Mucosa of stomach (tissue), 1 donor: Measurements from ENCODE around the gene RTL1.

Source experiments
- H3K27me3 ChIP-seq: one replicate; pipeline ENCODE4 v1.7.0; 2013; ENCODE audit warnings: mild to moderate bottlenecking, low read length; ENCODE audit not compliant: control insufficient read depth, insufficient read depth
- H3K36me3 ChIP-seq: one replicate; pipeline ENCODE4 v1.7.0; 2013; ENCODE audit warnings: low read length; ENCODE audit not compliant: control insufficient read depth, insufficient read depth
- H3K4me1 ChIP-seq: one replicate; pipeline ENCODE4 v1.7.0; 2013; ENCODE audit warnings: mild to moderate bottlenecking, low read length; ENCODE audit not compliant: control insufficient read depth, insufficient read depth
- H3K4me3 ChIP-seq: one replicate; pipeline ENCODE4 v1.7.0; 2013; ENCODE audit warnings: low read length
- H3K9ac ChIP-seq: one replicate; pipeline ENCODE4 v1.7.0; 2013; ENCODE audit warnings: mild to moderate bottlenecking, low read length, moderate library complexity
- H3K9me3 ChIP-seq: one replicate; pipeline ENCODE4 v1.7.0; 2013; ENCODE audit warnings: mild to moderate bottlenecking, low read length, moderate library complexity; ENCODE audit not compliant: control insufficient read depth
- donor health status: Pancreatic carcinoma.

Gene RTL1

DNA sequence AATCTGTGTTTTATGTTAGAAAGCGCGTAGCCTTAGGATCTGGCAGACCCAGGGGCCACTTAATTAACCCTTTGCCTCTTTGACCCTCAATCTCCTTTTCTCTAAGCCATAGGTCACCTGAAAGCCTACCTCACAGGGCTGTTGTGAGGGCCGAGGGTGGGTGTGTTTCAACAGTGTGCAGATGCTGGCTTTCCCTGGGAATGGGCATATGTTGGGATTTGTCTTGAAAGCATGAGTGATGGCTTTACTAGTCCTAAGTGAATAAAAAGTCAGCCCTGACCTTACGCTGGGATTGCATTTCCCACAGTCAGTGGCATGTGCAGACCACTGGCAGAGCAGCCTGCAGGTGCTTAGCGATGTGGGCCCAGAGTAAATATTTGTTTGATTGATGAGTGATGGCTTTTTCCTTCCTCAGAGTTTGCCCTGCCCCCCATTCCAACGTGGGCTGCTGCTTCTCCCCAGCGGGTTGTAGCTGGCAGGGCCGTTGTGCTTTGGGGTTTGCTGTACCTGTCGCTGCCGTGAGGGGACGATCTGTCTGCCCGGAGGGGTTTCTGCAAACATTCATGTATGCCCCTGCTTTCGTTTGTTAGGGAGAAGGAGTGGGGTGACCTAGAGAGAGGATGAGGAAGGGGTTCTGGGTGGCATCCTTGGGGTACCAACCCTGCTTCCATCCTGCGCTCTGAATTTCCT, 46.1 kb downstream of the RTL1 start:
- no peaks in the 10 kb centered on the region for H3K4me1 ChIP-seq
- no peak overlapping the region for H3K4me3 ChIP-seq
- no peaks in the 10 kb centered on the region for H3K36me3 ChIP-seq
- peaks cover 3% of the 10 kb centered on the region for H3K27me3 ChIP-seq
- no peaks in the 10 kb centered on the region for H3K9me3 ChIP-seq
- no peak overlapping the region for H3K9ac ChIP-seq

- Histone ChIP-seq H3K4me3 (no peak overlapping the region), H3K36me3 (no peaks in the 10 kb centered on the region), H3K27me3 (peaks cover 3% of the 10 kb centered on the region), H3K4me1 (no peaks in the 10 kb centered on the region), H3K9ac (no peak overlapping the region), H3K9me3 (no peaks in the 10 kb centered on the region)
Measured at GRCh38 chr14:100856056-100856950, 47.2 kb downstream of the RTL1 start.

DNA sequence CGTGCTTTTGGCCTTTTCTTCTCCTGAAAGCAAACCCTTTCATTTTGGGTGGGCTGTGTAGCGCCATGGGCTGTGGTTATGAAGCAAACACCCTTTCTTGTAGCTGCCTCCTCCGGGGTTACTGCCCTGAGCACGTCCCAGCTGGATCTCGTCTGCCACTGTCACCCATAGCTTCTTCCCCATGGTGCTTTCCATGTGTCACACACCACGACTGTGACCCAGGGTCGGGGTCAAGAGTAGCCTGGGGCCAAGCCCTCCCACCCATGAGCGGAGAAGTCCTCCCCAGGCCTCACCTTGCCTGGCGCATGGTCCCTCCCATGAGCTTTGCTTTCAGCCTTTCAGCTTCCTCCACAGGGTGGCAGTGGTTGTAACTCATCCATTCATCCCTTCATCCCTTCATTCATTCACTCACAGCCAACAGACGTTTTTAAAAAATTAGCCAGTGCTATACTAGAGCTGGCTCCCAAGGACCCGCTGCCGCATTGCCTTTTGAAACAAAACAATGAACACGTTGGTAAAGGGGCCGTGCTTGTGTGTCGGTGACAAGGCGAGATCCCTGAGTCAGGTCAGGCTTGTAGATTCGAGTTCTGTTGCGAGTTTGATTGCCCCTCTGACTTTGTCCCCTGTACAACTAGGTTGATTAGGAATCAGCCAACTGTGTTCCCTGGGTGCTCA, 48.1 kb downstream of the RTL1 start:
- peaks cover 3% of the 10 kb centered on the region for H3K27me3 ChIP-seq
- H3K36me3 ChIP-seq = no peaks in the 10 kb centered on the region
- H3K9me3 ChIP-seq = no peaks in the 10 kb centered on the region

DNA sequence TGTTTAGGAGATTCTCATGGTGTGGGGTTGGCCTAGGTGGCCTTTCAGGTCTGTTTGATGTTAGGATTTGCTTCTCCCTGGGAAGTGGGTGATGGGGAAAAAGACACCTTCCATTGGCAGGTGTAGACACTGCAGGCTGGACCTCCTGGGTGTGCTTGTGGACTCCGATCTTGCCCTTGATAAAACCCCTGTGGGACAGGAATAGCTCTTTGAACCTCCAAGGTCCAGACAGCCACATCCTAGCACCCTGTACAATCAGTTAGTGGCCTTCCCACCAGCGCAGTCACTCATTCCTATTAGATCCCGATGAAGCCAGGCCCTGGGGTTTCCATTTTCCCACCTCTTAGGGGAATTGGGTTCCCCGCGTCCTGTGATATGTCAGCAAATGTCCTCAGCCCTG, 49.1 kb downstream of the RTL1 start:
- no peaks in the 10 kb centered on the region for H3K4me1 ChIP-seq
- peaks cover 3% of the 10 kb centered on the region for H3K27me3 ChIP-seq
- H3K4me3 ChIP-seq = no peak overlapping the region
- H3K9ac ChIP-seq = no peak overlapping the region
- H3K36me3 ChIP-seq = no peaks in the 10 kb centered on the region
- no peaks in the 10 kb centered on the region for H3K9me3 ChIP-seq

More for the DNA sequence above, 48.1 kb downstream of the RTL1 start:
- Histone ChIP-seq H3K4me3 (no peak overlapping the region), H3K4me1 (no peaks in the 10 kb centered on the region), H3K9ac (no peak overlapping the region)

GRCh38 chr14:100851946-100852620, 51.4 kb downstream of the RTL1 start:
- no peak overlapping the region for H3K9ac ChIP-seq
- no peaks in the 10 kb centered on the region for H3K4me1 ChIP-seq
- no peaks in the 10 kb centered on the region for H3K27me3 ChIP-seq
- H3K9me3 ChIP-seq = no peaks in the 10 kb centered on the region
- H3K4me3 ChIP-seq = no peak overlapping the region
- no peaks in the 10 kb centered on the region for H3K36me3 ChIP-seq

DNA sequence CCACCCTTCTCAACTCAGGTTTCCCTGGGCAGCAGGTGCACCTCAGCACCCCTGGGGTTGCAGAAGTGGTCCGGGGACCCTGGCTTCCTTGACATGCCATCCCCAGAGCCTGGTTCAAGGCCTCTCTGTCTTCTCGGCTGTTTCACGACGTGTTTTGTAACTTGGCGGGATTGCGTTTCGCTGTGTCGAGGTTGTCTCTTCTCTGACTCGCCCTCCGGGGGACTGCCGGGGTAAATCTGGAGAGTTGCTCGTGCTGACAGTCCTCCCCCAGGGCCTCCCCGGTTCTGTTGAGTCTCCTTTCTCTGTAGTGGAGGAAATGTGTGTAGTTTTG, 52.0 kb downstream of the RTL1 start:
- H3K9ac ChIP-seq = no peak overlapping the region
- H3K27me3 ChIP-seq = no peaks in the 10 kb centered on the region
- H3K36me3 ChIP-seq = no peaks in the 10 kb centered on the region
- H3K4me1 ChIP-seq = no peaks in the 10 kb centered on the region
- no peak overlapping the region for H3K4me3 ChIP-seq
- no peaks in the 10 kb centered on the region for H3K9me3 ChIP-seq

- H3K9ac ChIP-seq = no peak overlapping the region
- no peaks in the 10 kb centered on the region for H3K36me3 ChIP-seq
- no peaks in the 10 kb centered on the region for H3K4me1 ChIP-seq
- H3K9me3 ChIP-seq = no peaks in the 10 kb centered on the region
- H3K27me3 ChIP-seq = no peaks in the 10 kb centered on the region
- H3K4me3 ChIP-seq = no peak overlapping the region
Measured at GRCh38 chr14:100850841-100851585, 52.5 kb downstream of the RTL1 start.

- Histone ChIP-seq H3K36me3 (no peaks in the 10 kb centered on the region), H3K27me3 (no peaks in the 10 kb centered on the region), H3K4me3 (no peak overlapping the region), H3K4me1 (no peaks in the 10 kb centered on the region), H3K9me3 (no peaks in the 10 kb centered on the region), H3K9ac (no peak overlapping the region)
Measured at GRCh38 chr14:100849115-100849781, 54.3 kb downstream of the RTL1 start.

- Histone ChIP-seq H3K9ac (no peak overlapping the region), H3K27me3 (no peaks in the 10 kb centered on the region), H3K4me3 (no peak overlapping the region), H3K9me3 (no peaks in the 10 kb centered on the region), H3K4me1 (no peaks in the 10 kb centered on the region), H3K36me3 (no peaks in the 10 kb centered on the region)
Measured at GRCh38 chr14:100846309-100846859, 57.1 kb downstream of the RTL1 start.

DNA sequence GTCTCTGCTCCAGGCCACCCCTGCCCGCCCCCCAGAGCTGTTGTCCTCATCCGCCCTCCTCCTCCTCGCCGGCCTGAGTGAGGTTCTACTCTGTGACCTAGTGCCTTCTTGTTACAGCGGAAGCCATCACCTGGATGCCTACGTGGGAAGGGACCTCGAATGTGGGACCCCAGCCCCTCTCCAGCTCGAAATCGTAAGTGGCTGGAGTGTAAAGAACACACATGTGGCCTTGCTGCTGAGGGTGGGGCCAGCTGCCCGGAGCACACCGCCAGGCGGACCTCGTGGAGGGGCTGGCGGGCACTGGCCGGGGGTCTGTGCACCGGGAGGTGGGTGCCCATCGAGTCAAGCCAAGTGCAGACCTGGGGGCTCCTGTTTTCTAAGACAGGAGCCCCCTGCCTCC, 58.2 kb downstream of the RTL1 start:
- Histone ChIP-seq H3K36me3 (no peaks in the 10 kb centered on the region), H3K9me3 (no peaks in the 10 kb centered on the region), H3K27me3 (no peaks in the 10 kb centered on the region), H3K9ac (no peak overlapping the region), H3K4me1 (no peaks in the 10 kb centered on the region), H3K4me3 (no peak overlapping the region)

GRCh38 chr14:100844846-100845245, 58.7 kb downstream of the RTL1 start:
- Histone ChIP-seq H3K36me3 (no peaks in the 10 kb centered on the region), H3K4me3 (no peak overlapping the region), H3K9me3 (no peaks in the 10 kb centered on the region), H3K4me1 (no peaks in the 10 kb centered on the region), H3K27me3 (no peaks in the 10 kb centered on the region), H3K9ac (no peak overlapping the region)
